ENCODE measurements around the gene SH3PXD2A. TPM values are rescaled to one million over a fixed set of nuclear protein-coding genes. Genes with fewer than 3 reads are reported as not detected.

SH3PXD2A gene
- total RNA-seq, 1 donor from 2014 or later, result 2.3 TPM

GRCh38 chr10:103870516-103870915 is 15.1 kb upstream of the SH3PXD2A start:
- no peaks in the 10 kb centered on the region for H3K27me3 ChIP-seq
- H3K27me3 Mint-ChIP-seq (ENCODE audit: insufficient read depth, low read depth), result no peaks in the 10 kb centered on the region
- no peak overlapping the region for H3K27ac ChIP-seq
- H3K4me1 Mint-ChIP-seq, result peaks cover 29% of the 10 kb centered on the region
- DNase-seq (ENCODE audit: low spot score), result peak; percentile 36
- H3K36me3 Mint-ChIP-seq, result peaks cover 3% of the 10 kb centered on the region
- H3K4me1 ChIP-seq, result peaks cover 10% of the 10 kb centered on the region
- H3K4me2 ChIP-seq, result peak overlapping the region; percentile 34
- H3K9ac ChIP-seq, result no peak overlapping the region
- H3K79me2 ChIP-seq (ENCODE audit: low read depth), result no peaks in the 10 kb centered on the region
- H3K9me3 Mint-ChIP-seq, result peaks cover 4% of the 10 kb centered on the region
- no peak overlapping the region for H3K27ac Mint-ChIP-seq
- H4K20me1 ChIP-seq (ENCODE audit: low read depth), result no peaks in the 10 kb centered on the region
- no peak overlapping the region for H2AFZ ChIP-seq (replicated peaks)
- no peaks in the 10 kb centered on the region for H3K36me3 ChIP-seq
- no peak overlapping the region for H3K4me3 Mint-ChIP-seq
- TF ChIP-seq EZH2phosphoT487 (IDR thresholded peaks at IDR 0.05) (no peak), EZH2 (IDR thresholded peaks at IDR 0.05) (no peak), CTCF (IDR thresholded peaks at IDR 0.05) (no peak)
- no peaks in the 10 kb centered on the region for H3F3A ChIP-seq (ENCODE audit: low read depth)
- no peaks in the 10 kb centered on the region for H3K9me3 ChIP-seq (ENCODE audit: low read depth)
- H3K4me3 ChIP-seq, result no peak overlapping the region

GRCh38 chr10:103869336-103869735 is 14.0 kb upstream of the SH3PXD2A start:
- Histone ChIP-seq H3K27ac (no peak overlapping the region), H3F3A (ENCODE audit: low read depth) (no peaks in the 10 kb centered on the region), H2AFZ (replicated peaks) (no peak overlapping the region), H3K4me2 (no peak overlapping the region), H4K20me1 (ENCODE audit: low read depth) (no peaks in the 10 kb centered on the region), H3K79me2 (ENCODE audit: low read depth) (no peaks in the 10 kb centered on the region), H3K9me3 (ENCODE audit: low read depth) (no peaks in the 10 kb centered on the region), H3K9ac (no peak overlapping the region), H3K27me3 (no peaks in the 10 kb centered on the region), H3K4me3 (no peak overlapping the region), H3K36me3 (no peaks in the 10 kb centered on the region), H3K4me1 (peaks cover 10% of the 10 kb centered on the region)
- no peak overlapping the region for H3K4me3 Mint-ChIP-seq
- no peak overlapping the region for H3K27ac Mint-ChIP-seq
- TF ChIP-seq CTCF (IDR thresholded peaks at IDR 0.05) (no peak), EZH2phosphoT487 (IDR thresholded peaks at IDR 0.05) (no peak), EZH2 (IDR thresholded peaks at IDR 0.05) (no peak)
- peaks cover 9% of the 10 kb centered on the region for H3K9me3 Mint-ChIP-seq
- DNase-seq (ENCODE audit: low spot score), result no peak
- H3K36me3 Mint-ChIP-seq, result peaks cover 3% of the 10 kb centered on the region
- H3K4me1 Mint-ChIP-seq, result peaks cover 29% of the 10 kb centered on the region
- peaks cover 3% of the 10 kb centered on the region for H3K27me3 Mint-ChIP-seq (ENCODE audit: insufficient read depth, low read depth)

- H3K79me2 ChIP-seq (ENCODE audit: low read depth), result no peaks in the 10 kb centered on the region
- H3K36me3 ChIP-seq, result no peaks in the 10 kb centered on the region
- H2AFZ ChIP-seq (replicated peaks), result no peak overlapping the region
- Mint-ChIP-seq H3K9me3 (peaks cover 17% of the 10 kb centered on the region), H3K4me1 (peaks cover 29% of the 10 kb centered on the region), H3K36me3 (peaks cover 8% of the 10 kb centered on the region), H3K27me3 (ENCODE audit: insufficient read depth, low read depth) (peaks cover 3% of the 10 kb centered on the region), H3K4me3 (no peak overlapping the region), H3K27ac (no peak overlapping the region)
- peaks cover 10% of the 10 kb centered on the region for H3K4me1 ChIP-seq
- no peak for DNase-seq (ENCODE audit: low spot score)
- no peaks in the 10 kb centered on the region for H3K27me3 ChIP-seq
- no peak overlapping the region for H3K4me3 ChIP-seq
- TF ChIP-seq EZH2 (IDR thresholded peaks at IDR 0.05) (no peak), EZH2phosphoT487 (IDR thresholded peaks at IDR 0.05) (no peak), CTCF (IDR thresholded peaks at IDR 0.05) (no peak)
- H3F3A ChIP-seq (ENCODE audit: low read depth), result no peaks in the 10 kb centered on the region
- H3K27ac ChIP-seq, result no peak overlapping the region
- H3K4me2 ChIP-seq, result no peak overlapping the region
- H3K9me3 ChIP-seq (ENCODE audit: low read depth), result no peaks in the 10 kb centered on the region
- no peaks in the 10 kb centered on the region for H4K20me1 ChIP-seq (ENCODE audit: low read depth)
- H3K9ac ChIP-seq, result no peak overlapping the region
These were observed 12.8 kb upstream of the SH3PXD2A start for GRCh38 chr10:103868200-103868599.

Measured in neural progenitor cell (in vitro differentiated cells).